A549 treated with AZD9567 at 1 μM for 4 hours (cell line): ENCODE measurements around the gene CEACAM20. TPM values are rescaled to one million over a fixed set of nuclear protein-coding genes. Genes with fewer than 3 reads are reported as not detected.

ENCODE experiments used
- total RNA-seq: library from RNA; stranded (reverse); fragments of 200-300 nt; extraction: Qiagen RNA extraction; gene quantifications from 5 replicates; pipeline ENCODE4 v1.2.3, GENCODE V29; 2022; ENCODE audit not compliant: insufficient read depth

The CEACAM20 gene
- total RNA-seq, result 0.08 to 0.17 TPM (median 0.14 TPM) in 4 of 5 replicates, not detected in the other

DNA sequence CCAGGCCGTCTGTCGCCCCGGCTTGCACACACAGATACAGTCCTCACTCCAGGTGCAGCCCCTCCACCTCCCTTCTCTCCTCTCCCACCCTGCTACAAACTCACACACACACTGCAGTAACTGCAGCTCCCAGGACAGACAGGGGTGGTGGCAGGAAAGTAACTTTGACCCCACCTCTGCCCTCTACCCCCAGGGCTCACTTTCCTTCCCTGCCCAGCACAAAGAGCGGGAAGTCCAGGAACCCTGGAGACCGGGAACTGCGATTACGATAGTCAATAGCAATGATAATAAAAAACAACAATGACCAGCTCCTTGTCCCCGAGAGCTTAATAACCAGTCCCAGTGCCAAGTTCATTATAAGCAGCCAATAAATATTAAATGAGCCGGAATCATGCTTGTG is at the start of gene CEACAM20:
Gene CEACAM20 (minus strand): TSS at position 140 of the 400 bp plus-strand sequence. CDS start 166 bp downstream, outside the sequence.

DNA sequence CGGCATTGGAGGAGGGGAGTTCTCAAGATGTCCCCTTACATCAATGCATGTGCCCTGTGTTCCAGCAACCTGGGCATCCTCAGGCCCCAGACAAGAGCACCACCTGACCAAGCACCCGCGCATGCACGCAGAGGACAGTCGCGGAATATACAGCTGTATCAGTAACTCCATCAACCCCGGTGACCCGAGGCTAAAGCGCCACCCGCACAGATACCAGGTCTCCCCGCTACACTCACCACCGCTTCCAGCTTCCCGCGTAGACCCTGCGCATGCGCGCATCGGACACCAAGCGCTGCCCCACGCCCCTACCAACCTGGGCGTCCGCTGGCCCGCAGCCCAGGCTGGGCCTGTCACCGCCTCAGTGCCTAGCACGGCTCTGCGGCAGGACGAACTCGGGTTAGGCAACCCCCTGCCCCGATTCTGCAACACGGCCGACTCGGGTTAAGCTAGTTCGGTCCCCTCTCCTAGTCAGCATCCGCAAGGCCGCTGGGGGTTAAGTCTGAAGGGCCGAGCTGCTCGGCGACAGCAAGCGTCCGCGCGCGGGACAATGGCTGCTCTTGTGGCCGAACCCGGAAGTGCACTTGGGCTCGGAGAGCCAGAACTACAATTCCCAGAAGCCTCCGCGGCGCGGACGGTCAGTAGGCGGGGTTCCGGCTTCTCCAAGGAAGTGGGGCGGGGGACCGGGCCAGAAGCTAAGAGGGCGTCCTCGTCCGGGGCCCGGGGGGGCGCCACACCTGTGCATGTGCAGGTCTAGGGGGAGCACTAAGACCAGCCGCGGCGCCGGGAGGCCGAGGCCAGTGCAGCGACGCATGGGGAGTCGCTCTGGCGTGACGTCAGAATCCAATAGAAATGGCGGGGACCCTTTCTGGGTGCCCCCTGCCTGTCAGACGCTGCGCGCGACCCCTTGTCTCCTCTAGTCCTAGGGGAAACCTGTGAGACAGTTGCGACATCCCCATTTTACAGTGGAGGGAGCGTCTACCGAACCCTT is 29.2 kb downstream of the CEACAM20 start, which contains the start of gene ZNF180:
Gene ZNF180 (minus strand): TSS at position 561 of the 988 bp plus-strand sequence. CDS start 3,188 bp downstream, outside the sequence.

Other genes starting within 250 kb of the CEACAM20 start
- gene ZNF235, start 224.7 kb downstream of the CEACAM20 start, total RNA-seq, result 2.7 to 3.2 TPM (median 3.1 TPM) in 5 replicates
- gene ZNF112, start 173.0 kb downstream of the CEACAM20 start, total RNA-seq, result 1.7 to 1.9 TPM (median 1.8 TPM) in 5 replicates
- gene ZNF285, start 128.1 kb downstream of the CEACAM20 start, total RNA-seq, result 0.42 to 2.2 TPM (median 1.5 TPM) in 5 replicates
- 1.9 to 3.5 TPM (median 3.0 TPM) in 5 replicates for gene ZNF229, start 81.2 kb downstream of the CEACAM20 start, total RNA-seq
- gene ZNF180, start 29.2 kb downstream of the CEACAM20 start, total RNA-seq, result 5.9 to 8.8 TPM (median 8.4 TPM) in 5 replicates
- 0.45 to 0.85 TPM (median 0.56 TPM) in 4 of 5 replicates, not detected in the other for gene IGSF23, start 83.9 kb upstream of the CEACAM20 start, total RNA-seq
- 105 to 118 TPM (median 111 TPM) in 5 replicates for gene PVR, start 114.2 kb upstream of the CEACAM20 start, total RNA-seq
- 8.1 to 12.4 TPM (median 9.7 TPM) in 5 replicates for gene CEACAM19, start 141.8 kb upstream of the CEACAM20 start, total RNA-seq
- 0.12 to 0.16 TPM (median 0.14 TPM) in 4 of 5 replicates, not detected in the other for gene CEACAM16, start 169.5 kb upstream of the CEACAM20 start, total RNA-seq
- gene BCL3, start 219.0 kb upstream of the CEACAM20 start, total RNA-seq, result 25.3 to 59.4 TPM (median 53.0 TPM) in 5 replicates
- gene CBLC, start 248.2 kb upstream of the CEACAM20 start, total RNA-seq, result not detected in 5 replicates